ENCODE measurements around the gene CERS6.

DNA sequence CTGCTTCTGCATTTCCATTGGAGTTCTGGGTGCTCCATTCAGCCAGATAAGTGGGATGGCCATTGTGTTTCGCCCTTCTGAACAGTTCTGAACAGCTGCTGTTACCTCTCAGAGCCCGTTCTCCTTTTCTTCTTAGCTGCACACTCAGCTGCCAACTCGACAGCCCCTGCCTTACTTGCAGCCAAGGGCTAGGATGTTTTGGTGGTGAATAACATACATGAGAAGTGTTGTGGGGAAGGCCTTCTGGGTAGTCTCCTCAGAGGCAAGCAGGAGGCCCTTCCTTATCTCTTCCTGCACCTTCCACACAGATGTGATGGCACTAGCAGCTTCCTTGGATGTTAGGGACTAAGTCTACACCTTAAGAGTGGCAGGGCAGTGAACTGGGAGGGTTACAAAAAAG lies 207.9 kb downstream of the CERS6 start:
- TF ChIP-seq CTCF (IDR thresholded peaks at IDR 0.05): no peak
- no peak for TF ChIP-seq POLR2A (IDR thresholded peaks at IDR 0.05)

Measured in body of pancreas (tissue), 4 donors.